B cell (primary cell): ENCODE data around the gene ZNF775.

Experiments used
- CTCF ChIP-seq: fragments of 200-600 bp; IDR thresholded peaks from one replicate; pipeline ENCODE4 v1.8.0; 2022; ENCODE audit warnings: antibody characterized with exemption, mild to moderate bottlenecking
- EZH2 ChIP-seq: IDR thresholded peaks from 2 replicates; pipeline ENCODE4 v1.6.1; 2012; ENCODE audit warnings: borderline replicate concordance, low read depth, mild to moderate bottlenecking, moderate library complexity, low read length; ENCODE audit not compliant: insufficient read depth, poor library complexity, severe bottlenecking

DNA sequence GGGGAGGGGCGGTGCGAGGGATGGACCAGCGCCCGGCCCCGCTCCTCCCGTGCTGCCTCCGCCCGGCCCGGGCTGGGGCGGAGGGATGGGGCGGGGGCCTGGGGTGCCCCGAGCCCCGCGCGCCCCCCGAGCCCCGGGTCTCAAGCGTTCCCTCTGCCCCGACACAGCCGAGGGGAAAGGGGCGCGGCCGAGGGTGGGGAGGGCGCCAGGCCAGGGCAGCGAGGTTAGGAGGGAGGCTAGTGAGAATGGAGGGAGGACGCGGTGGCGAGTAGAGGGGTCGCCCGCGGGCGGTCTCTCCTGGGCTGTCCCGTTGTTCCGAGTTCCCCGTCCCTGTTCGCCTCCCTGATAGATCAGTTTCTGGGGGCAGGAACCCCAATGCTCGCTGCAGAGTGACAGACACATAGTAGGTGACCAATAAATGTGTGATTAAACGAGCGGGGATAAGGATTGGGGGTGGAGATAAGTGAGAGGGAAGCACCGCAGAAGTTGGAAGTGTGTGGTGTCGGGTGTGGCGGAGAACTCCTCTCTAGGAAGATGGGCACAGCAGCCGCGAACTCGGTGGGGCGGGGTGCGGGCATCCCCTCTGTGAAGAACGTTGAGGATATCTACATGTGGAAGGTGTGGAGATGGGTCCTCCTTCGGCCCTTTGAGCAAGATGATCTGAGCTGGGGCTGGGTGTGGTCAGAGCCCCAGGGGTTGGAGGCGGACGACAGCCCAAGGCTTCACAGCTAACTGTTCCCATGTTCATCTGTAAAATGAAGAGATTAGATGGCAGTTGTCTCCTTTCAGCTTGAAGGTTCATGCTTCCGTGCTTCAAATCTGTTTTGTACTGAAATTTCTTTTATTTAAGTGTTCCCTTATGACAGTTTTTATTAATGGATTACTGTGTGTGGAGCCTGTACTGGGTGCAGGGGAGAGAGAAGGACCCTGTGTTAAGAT is 580 bp downstream of the ZNF775 start:
- no peak for TF ChIP-seq CTCF
- no peak for TF ChIP-seq EZH2
